GDM1 (cell line): ENCODE data around the gene TBC1D9B.

Experiments used
- DNase-seq: peaks from one replicate; lab custom pipeline; 2025; lab: John Stamatoyannopoulos, UW

Gene TBC1D9B

DNA sequence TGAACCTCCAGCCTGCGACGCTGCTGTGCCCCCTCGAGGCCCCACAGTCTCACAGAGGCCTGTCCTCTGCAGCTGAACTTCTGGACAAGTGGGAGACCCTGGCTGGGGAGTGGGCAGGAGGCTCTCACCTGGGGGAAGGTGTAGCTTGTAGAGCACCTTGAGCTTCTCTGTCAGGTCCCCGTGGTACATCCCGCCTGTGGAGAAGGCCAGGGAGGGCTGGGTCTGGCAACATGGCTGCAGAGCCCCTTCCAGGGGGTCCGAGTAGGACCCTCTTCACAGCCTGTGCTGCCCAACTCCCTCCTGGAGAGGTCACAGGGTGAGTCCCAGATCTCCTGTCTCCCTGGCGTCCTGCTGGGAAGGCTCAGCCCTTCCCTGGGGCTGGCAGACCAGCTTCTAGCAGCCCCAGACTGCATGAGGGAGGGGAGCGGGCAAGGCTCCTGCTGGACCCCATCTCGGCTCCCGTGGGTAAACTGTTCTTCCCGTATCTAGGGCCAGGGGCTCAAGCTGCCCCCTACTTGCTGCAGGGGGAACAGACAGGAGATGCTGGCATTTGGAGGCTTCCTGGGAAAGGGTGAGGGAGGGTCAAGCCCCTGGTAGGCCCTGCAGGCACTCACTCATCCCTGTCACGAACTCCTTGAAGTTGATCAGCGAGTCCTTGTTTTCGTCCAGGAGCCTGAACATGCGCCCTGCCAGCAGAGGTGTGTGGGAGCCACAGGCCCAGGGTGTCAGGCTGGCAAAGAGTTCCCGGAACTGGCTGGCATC, 37.9 kb downstream of the TBC1D9B start:
- DNase-seq: no peak

DNA sequence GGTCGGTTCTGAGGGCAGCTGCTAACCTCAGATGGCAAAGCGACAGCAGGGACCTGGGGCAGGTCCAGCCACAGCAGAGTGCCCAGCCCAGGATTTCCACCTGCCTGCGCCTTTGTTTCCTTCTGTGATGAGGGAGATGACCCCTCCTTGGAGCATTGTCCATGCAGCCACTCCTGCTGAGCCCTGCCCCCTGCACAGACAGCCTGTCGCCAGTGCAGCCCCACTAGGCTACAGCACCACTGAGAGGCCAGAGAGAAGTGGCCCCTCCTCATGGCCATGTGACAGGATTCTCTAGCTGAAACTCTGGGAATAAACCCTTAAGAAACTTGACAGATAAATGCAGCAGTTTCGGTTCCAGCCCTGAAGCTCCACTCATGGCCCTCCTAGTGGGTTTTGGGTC, 38.6 kb downstream of the TBC1D9B start:
- no peak for DNase-seq

DNA sequence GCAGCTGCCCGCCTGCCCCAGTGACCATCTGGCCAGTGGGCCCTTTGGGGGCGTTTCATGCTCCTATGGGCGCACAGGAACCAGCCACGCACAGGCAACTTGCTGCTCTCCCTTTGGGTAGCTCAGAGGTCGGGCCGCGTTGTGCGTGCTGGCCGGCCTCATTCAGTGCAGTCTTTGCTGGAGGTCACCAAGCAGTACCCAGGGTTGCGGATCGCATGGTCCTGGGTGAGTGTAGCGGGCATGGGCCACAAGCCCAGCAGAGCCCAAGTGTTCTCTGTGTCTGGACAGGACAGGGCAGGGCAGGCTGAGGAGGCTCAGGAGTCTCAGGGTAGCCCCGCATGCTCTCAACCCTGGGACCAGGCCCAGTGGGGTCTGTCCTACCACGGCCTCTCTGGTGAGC, 39.2 kb downstream of the TBC1D9B start:
- no peak for DNase-seq

DNA sequence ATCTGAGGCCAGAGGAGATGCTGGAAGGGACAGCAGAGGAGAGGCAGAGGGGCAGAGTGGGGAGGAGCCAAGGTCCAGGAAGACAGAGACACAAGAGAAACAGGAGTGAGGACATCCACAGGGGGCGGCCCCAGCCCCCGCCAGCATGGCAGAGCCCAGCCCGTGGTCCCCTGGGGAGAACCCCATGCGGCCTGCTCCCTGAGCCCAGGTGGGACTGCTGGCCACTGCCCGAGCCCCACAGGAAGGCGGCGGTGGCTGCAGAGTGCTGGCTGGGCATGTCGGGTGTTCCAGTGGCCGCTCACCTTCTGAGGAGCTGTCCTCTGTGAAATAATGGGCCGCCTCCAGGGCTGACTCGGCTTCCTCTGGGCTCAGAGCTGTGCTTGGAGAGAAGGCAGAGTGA, 40.2 kb downstream of the TBC1D9B start:
- no peak for DNase-seq

DNA sequence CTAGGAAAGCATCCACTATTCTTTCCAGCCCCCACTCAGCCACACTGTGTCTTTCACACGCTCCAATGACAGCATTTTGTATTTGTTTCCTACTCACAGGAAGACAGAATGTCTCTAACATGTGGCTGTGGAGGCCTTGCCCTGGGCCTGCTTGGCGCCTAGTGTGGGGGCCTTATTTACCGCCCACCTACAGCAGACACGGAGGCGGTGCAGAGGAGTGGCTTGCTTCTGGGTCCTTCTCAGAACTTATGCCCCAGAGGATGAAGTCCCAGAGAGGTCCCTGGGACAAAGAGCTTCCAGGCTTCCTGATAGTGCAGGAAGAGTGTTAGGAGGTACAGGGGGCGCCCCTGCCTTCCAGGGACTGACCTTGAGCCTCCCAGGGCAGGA, 40.6 kb downstream of the TBC1D9B start:
- DNase-seq: no peak

DNA sequence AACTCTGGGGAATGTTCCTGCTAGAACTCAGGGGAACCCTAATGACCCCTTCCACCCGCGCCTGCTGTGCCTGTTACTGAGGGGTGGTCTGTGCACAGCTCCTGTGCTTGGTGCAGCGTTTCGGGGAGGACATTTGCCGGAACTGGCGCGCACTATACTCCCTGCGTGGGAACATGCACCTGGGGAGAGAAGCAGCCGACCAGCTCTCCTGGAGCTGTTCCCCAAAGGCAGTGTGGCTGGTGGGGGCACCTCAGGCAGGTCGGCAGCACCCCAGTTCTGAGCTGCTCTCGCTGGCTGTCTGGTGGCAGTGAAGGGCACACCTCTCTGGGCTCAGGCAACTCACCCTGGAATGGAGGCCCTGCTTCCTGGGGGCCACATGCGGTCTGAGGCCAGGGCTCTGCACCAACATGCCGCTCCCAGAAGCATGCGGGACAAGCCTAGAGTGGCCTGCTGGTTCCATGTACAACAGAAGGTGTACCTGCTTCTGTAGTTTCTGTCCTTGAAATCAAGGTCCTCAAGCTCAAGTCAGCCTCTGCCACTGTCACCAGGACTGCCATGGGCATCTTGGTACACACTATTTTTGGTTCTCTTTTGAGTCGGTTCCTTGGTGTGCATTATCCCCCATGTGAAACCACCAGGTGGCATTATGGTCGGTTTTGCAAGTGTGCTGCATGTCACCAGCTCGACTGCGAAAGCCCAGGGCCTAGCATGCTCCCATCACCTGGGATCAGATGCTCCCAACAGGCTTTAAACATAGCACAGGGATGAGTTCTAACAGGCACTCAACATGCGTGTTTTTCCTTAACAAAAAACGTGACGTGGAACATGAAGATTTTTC, 41.2 kb downstream of the TBC1D9B start:
- DNase-seq: no peak

DNA sequence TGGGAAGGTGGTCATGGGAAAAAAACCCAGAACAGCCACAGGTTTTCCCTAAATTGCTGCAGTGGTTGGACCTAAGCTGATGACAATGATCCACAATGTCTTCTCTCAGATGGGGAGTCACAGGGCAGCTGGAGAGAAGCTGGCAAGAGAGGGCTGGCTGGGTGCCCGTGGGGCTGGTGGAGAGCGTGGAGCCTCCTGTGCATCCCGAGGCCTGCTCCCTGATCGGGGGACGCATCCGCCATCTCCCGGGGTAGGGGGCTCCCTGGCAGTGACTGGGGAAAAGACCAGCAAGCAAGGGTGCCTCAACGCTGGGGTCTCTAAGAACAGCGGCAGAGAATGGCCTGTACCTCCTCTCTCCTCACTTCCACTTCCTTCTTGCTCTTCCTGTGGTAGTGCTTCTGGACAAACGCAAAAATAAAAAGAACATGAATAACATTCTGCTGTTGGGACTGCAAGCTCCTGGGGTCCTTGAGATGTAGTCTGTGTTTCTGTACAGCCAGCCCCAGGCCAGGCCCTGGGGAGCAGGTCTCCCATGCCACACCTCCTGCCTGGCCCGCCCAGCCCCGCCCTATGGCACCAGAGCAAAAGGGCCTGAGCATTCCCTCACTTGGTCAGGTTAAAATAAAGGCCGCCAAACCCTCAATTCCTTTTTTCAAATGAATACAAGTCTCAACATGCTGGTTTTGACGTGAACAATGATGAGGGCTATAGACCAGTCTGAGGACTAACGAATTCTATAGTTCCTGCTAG, 42.0 kb downstream of the TBC1D9B start:
- no peak for DNase-seq

DNA sequence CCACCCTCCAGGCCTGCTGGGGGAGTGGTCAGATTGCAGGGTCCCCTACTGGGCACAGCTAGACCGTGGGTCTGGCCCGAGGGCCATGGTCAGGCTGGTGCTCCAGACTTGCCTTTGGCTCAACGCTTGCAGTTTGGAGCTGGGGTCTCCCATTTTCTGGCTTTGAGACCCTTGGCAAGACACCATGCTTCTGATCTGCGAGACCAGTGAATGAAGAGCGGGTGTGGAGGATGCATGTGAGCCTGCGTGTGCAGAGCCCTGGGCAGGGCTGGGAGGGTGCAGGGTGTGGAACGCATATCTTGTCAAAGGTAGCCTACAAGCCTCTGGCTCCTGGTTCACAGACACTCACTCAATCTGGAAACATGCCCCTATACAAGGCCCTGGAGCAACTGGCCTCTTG, 43.0 kb downstream of the TBC1D9B start:
- no peak for DNase-seq

DNA sequence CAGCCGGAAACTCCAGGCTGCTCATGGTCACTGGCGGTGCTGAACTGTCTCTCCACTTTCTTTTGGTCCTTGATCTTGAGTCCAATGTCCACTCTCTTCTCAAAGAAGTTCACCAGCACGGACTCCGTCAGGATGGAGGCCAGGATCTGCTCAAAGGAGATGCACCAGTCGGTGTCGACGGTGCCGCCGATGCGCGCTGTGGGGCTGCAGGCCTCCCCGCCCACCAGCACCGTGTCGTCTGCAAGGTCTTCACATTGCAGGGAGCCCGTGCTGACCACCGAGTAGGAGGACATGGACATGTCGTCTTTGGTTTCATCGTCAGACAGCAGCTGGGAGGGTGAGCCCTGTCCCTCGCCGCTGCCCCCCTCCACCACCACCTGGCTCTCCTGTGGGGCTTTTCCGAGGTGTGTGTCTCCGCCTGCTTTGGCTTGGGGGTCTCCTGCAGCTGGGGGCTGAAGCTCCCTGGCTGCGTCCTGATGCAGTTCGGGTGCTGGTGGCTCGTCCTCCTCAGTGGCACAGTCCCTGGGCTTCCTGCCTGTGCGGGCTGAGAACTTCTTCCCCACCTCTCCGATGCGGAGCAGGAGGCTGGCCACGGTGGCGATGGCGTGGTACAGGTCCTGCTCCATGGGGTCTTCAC, 44.1 kb downstream of the TBC1D9B start:
- no peak for DNase-seq

DNA sequence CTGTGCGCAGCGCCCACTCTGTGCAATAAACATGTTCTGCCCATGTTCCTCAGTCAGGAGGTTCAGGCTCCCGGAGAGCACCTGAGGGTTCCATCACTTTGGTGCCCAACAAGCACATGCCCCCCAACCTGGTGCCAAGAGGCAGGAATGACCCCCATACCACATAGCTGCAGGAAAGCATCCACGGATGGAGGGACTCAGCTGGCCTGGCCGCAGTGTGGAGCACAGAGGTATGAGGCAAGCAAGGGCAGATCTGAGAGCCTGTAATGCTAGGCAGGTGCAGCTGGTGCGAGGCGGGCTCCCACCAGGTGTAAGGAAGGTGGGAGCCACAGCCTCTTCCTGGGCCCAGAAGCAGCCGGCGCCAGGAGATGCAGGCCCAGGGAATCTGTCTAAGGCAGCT, 44.8 kb downstream of the TBC1D9B start:
- DNase-seq: no peak

DNA sequence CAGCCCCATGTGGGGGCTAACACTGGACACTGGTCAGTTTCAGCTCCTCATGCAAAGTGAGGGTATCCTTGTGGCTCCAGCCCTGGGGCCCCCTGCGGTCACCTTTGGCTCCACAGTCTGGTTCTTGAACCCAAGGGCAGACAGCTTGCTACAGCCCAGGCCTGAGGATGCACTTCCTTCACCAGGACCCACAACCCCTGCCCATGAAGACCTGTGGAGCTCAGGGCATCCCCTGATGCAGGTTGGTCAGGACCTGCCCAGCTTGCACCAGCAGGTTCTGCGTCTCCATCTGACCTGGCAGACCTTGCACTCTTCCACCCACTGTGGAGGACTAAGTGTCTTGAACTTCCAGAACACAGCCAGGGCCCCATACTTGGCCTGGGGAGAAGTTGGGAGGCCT, 45.4 kb downstream of the TBC1D9B start:
- DNase-seq: no peak

DNA sequence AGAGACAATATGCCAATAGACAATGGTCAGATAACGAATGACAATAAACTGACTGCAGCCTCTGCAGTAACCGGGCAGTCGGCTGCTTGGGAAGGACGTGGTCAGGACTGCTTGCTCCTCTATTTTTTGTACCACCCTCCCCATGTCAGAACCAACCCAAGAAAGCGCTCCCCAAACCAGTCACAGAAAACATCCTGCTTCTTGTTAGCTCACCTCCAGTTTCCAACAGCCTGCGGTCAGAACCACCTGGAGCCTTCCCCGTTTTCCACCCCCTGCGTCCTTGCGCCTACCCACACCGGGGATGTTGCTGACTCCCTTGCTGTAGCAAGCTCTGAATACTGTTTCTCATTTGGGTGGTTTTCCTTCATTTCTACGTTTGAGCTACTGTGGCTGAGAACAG, 47.4 kb downstream of the TBC1D9B start:
- DNase-seq: no peak

DNA sequence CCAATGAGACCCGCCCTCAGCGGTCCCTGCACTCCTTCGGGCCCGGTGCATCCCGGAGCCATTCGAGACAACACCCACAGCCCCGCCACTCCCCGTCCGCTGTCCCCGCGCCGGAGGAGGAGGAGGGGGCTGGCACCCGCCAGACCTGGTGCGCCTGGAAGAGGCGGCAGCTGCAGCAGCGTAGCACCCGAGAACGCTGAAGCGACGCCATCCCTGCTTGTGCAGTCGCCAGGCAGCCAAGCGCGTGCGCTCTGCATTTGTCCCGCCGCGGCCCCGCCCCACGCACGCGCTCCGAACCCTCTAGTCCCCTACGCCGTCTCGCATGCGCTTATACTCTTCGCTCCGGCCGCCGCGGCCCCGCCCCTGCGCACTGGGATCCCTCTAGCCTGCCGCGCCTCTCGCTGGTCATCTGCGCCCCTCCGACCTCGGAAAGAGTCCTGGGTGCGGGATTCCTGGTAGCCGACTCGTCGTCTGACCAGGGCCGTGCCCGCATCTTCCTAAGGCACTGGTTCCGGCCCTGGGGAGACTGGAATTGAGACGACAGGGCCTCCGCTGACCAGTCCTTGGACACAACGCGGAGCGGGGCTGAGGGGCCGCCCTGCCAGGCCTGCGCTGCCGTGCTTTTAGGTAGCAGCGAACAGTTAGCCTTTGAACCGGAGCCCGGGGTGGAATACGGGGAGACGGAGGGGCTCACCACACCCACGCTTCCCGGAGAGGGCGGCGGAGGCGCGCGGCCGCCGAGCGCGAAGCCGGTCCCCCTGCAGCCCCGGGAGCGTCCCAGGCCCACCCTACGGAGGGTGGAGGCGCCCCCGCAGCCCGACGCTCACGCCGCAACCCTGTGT, 48.9 kb downstream of the TBC1D9B start, which contains the start of gene MRNIP:
TSS of gene MRNIP (minus strand) at position 232 of the 842 bp plus-strand sequence. CDS start at position 211, 21 bp downstream.
- peak; percentile 95 for DNase-seq

DNA sequence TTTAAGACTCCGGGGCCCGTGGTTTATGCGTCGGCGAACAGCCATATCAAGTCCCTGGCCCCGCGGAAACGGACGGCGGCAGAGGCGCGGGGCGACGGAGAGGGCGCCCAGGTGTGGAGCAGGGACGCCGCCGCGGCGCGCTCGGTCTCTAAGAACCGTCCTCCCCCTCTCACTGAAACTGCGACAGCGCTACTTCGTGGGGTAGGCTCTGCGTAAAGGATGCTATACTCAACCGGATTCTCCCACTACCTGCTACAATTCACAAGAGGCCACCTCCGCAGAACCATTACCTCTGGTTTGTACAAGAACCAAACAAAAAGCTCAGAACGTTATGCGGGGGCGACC, 49.5 kb downstream of the TBC1D9B start:
- DNase-seq: no peak

DNA sequence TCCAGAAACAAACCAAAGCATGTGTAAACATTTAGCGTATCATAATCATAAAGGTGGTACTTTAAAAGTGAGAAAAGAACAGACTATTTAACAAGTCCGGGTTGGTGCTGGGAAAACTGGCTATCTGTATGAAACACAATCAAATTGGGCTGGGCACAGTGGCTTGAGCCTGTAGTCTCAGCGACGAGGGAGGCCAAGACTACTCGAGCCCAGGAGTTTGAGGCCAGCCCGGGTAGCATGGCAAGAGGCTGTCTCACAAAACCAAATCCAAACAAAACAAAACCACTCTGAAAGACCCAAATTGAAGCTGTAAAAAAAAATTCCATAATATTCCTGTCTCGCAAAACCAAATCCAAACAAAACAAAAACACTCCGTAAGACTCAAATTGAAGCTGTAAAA, 53.3 kb downstream of the TBC1D9B start:
- no peak for DNase-seq

DNA sequence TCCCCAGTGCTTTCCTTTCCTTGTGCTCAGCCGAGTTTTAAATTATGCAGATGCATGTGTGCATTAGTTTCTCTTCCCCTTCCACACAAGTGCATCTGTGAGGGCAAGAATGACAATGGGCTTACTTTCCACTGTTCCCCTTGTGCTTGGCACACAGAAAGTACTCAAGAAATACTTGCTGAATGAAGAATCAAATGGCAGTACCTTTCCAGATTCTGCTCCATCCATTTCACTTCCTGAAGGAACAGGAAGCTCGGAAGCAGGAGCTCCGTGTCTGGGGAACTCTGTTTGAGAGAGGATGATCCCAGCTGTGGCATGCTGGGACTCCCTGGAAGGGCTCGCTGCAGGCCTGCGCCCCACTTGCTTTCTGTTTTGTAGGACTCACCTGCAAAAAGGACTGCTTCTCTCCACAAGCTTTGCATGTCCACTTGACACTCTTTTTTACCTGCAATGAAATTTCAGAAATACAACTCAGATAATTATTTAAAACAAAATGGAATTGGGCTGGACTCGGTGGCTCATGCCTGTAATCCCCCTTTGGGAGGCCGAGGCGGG, 54.6 kb downstream of the TBC1D9B start:
- DNase-seq: no peak

DNA sequence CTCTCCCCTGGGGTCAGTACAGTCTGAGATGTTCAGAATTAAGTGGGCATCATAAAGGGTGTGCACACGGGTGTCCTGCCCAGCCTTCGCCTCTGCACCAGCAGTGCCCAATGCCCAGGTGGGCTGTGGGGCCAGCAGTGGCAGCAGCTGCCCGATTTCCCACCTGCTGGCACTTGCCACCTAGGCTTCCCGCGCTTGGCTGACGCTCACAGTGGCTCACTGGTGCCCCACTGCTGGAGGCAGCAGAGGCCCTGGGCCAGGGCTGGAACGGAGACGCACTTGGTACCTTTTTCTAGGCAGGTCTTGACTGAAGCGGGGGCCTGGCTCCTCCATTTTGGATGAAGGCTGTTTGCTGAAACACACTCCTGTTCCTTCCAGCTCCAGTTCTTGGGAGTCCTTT, 66.1 kb downstream of the TBC1D9B start:
- no peak for DNase-seq

DNA sequence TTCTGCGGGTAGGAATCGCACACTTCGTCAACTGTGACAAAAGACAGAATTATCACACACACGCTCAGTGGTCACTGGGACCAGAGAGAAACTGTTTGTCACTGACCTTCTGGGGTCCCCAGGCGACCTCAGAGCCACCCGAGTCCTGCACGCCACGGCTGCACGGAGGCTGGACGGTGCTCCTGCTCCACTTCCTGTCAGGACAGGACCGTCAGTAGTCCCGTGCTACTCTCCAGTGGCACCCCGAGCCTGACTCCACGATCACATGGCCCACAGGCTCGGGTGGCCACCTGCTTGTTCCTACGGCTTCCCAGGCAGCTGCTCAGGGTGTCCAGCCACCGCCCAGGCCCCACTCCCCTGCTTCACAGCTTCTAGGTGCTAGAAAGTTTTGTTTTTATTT, 66.9 kb downstream of the TBC1D9B start:
- DNase-seq: no peak

DNA sequence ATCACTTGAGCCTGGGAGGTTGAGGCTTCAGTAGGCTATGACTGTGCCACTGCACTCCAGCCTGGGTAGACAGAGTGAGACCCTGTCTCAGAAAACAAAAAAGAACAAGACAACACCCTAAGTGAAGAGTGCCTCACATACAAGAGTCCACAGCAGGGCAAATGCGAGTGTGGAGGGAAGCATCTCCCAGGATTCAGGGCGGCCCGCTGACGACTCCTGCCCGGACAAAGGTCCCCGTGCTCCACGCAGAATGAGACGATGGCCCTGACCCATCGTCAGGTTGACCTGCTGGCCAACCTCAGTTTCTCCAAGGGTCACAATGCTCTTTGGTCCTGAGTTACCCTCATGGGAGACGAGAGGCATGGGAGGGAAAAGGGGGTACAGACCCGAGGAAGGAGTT, 67.4 kb downstream of the TBC1D9B start:
- DNase-seq: no peak

DNA sequence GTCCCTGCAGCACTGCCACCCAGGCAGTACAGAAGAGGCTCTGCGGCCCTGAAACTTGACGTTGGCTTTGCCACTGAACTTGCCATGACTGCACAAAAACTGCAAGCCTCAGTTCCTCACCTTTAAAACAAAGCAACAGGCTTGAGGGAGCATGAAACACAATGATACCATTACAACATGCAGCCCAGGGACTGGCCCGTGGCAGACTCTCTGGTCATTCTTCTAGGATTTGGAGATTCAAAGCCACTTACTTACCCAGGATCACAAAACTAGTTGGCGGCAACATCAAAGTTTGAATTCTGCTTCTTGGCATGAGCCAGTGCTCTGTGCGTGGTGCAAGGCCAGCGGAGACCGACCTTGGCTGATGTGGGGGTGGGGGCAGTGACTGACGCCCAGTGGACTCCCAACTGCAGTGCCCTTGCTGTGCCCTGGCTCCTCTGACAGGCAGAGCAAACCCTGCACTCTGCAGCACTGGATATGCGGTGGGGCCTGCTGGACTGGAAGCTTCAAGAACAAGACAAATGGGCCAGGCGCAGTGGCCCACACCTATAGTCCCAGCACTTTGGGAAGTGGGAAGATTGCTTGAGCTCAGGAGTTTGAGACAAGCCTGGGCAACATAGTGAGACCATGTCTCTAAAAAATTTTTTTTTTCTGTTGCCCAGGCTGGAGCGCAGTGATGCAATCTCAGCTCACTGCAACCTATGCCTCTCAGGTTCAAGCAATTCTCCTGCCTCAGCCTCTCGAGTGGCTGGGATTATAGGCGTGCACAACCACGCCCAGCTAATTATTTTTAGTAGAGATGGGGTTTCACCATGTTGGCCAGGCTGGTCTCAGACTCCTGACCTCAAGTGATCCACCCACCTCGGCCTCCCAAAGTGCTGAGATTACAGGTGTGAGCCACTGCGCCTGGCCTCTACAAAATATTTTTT, 68.1 kb downstream of the TBC1D9B start:
- DNase-seq: no peak
